Ovary (tissue), 9 donors: Measurements from ENCODE around the gene RHCG. TPM values are rescaled to one million over a fixed set of nuclear protein-coding genes. Genes with fewer than 3 reads are reported as not detected.

Experiments used
- DNase-seq, 5 donors: peaks; one replicate each; pipeline ENCODE4 v3.0.0-alpha.2; 2019 to 2020
- H3K27ac ChIP-seq, 2 donors: fragments of 200-600 bp; one replicate each; pipeline versions ENCODE4 v1.5.1 to v1.8.0; 2019 to 2022
- H3K27me3 ChIP-seq: fragments of 200-600 bp; one replicate; pipeline ENCODE4 v1.8.0; 2022
- H3K36me3 ChIP-seq: fragments of 200-600 bp; sonication (generic); one replicate; pipeline ENCODE4 v1.5.1; 2019
- H3K4me1 ChIP-seq: one replicate; pipeline ENCODE4 v1.8.1; 2013; ENCODE audit warnings: mild to moderate bottlenecking, moderate library complexity; ENCODE audit not compliant: insufficient read depth
- H3K4me3 ChIP-seq: fragments of 200-600 bp; sonication (generic); one replicate; pipeline ENCODE4 v1.5.1; 2017
- H3K9me3 ChIP-seq, 2 donors: fragments of 200-600 bp in 1 of 2; sonication (generic) in 1 of 2; one replicate each; pipeline versions ENCODE4 v1.5.1 to v1.8.1; 2013 to 2019; ENCODE audit warnings: mild to moderate bottlenecking in 1 of 2, moderate library complexity in 1 of 2
- EP300 ChIP-seq: sonication (generic); formaldehyde crosslinking; IDR thresholded peaks from one replicate; pipeline ENCODE4 v1.6.1; 2017; ENCODE audit warnings: antibody characterized with exemption
- POLR2A ChIP-seq: fragments of 450-650 bp; IDR thresholded peaks from one replicate; pipeline ENCODE4 v1.6.1; 2017; ENCODE audit warnings: antibody characterized with exemption, mild to moderate bottlenecking, moderate library complexity
- WGBS, 3 donors: extraction: QIAGEN DNeasy Blood & Tissue Kit in 1 of 3; methylation state at CpG; one replicate each; pipeline versions ENCODE4 v1.1.5 to v1.1.7; 2013 to 2017; 5-methylcytosine and 5-hydroxymethylcytosine counted together
- intact Hi-C, 4 donors: fragments of 100-400 bp; cut with DNase I; formaldehyde crosslinking; loops; one replicate each; pipeline versions ENCODE4 v1.11.0 to v1.15.1; 2022 to 2023
- polyA plus RNA-seq, 2 donors: library from polyadenylated mRNA; stranded (reverse); fragments of 200-250 nt in 1 of 2; fragments of 350-450 nt in 1 of 2; fragmentation: Illumina TruSeq in 1 of 2; extraction: RNeasy Lipid Tissue Mini Kit (QIAGEN cat#74804) in 1 of 2; gene quantifications; one replicate each; pipeline ENCODE4 v1.2.3, GENCODE V29; 2013 to 2014
- total RNA-seq, 7 donors: library from RNA; depleted of rRNA in 2 of 7; stranded (reverse); fragments of >200 nt in 2 of 7; fragmentation: NEBNext Ultra II Directional in 3 of 7; extraction: Animal tissue kit (Norgen Biotek cat#: 25700) in 3 of 7; gene quantifications; one replicate each; pipeline versions ENCODE4 v1.1.0 to v1.2.4, GENCODE V29; 2016 to 2023
- TF ChIP-seq, protein P1 (sequence below), 3 donors: fragments of 450-650 bp in 2 of 3; fragments of 200-600 bp in 1 of 3; IDR thresholded peaks; one replicate each; pipeline versions ENCODE4 v1.5.1 to v1.8.0; 2016 to 2022; ENCODE audit warnings: antibody characterized with exemption in 3 of 3, mild to moderate bottlenecking in 1 of 3
- donor health status: DM: no; HTN: no; CAD: no; lungs with moderate emphysema.
- donor health status: DM: no; HTN: no; CAD: no.
- donor health status: Bipolar disorder and iron deficiency.
- donor health status: DM: yes; HTN: yes; CAD: no.
- donor health status: DM: no; HTN: no; CAD: no.
- donor health status: DM: yes; HTN: yes; CAD: no.

RHCG gene
- total and polyA plus RNA-seq, 9 donors = 0.23 to 0.67 TPM; not detected in 7

DNA sequence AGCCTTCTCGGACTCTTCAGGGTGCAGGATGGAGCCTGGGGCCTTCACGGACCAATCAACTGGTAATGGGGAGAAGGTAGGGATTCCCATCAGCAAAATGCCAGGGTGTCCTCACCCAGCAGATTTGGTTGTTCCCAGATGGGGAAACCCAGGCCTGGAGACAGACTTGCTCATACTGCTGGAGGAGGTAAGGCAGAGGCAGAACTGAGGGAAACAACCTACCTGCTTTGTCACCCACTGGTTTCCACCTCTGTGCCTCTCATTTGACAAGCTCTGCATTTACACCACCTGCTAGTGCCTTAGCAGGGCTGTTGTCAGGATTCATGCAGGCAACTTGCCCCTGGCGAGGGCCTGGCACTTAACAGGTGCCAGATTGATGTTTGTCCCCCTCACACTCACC, 15.9 kb downstream of the RHCG start:
- Histone ChIP-seq H3K36me3 (no peaks in the 10 kb centered on the region), H3K27me3 (no peaks in the 10 kb centered on the region), H3K4me1 (no peaks in the 10 kb centered on the region), H3K27ac (no peak overlapping the region), H3K4me3 (no peak overlapping the region), H3K9me3 (no peaks in the 10 kb centered on the region)
- TF ChIP-seq POLR2A = no peak
- TF ChIP-seq, protein P1, sequence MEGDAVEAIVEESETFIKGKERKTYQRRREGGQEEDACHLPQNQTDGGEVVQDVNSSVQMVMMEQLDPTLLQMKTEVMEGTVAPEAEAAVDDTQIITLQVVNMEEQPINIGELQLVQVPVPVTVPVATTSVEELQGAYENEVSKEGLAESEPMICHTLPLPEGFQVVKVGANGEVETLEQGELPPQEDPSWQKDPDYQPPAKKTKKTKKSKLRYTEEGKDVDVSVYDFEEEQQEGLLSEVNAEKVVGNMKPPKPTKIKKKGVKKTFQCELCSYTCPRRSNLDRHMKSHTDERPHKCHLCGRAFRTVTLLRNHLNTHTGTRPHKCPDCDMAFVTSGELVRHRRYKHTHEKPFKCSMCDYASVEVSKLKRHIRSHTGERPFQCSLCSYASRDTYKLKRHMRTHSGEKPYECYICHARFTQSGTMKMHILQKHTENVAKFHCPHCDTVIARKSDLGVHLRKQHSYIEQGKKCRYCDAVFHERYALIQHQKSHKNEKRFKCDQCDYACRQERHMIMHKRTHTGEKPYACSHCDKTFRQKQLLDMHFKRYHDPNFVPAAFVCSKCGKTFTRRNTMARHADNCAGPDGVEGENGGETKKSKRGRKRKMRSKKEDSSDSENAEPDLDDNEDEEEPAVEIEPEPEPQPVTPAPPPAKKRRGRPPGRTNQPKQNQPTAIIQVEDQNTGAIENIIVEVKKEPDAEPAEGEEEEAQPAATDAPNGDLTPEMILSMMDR (IDR thresholded peaks at IDR 0.05) = no peak
- TF ChIP-seq EP300 = no peak
- intact Hi-C loops = no loop called here
- DNase-seq = no peak
- WGBS, 3 donors = 62 to 90% (median 81%) methylated on average over 3 of the region's 3 CpGs

DNA sequence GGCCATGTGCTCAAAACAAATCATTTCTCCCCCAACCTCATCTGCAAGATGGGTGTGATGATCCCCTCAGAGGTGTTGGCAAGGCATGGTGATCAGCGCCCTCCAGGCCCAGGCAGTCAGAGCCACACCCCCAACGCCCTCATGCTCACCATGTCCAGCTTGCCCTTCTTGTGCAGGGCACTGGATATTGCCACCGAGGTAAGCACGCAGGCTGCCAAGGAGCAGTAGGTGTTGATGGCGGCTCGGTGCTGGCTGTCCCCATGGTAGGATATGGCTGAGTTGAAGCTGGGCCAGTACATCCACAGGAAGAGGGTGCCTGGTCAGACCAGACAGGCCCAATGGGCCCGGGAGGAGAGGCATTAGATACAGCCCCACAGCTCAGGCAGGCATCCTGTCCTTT, 17.2 kb downstream of the RHCG start:
- no peaks in the 10 kb centered on the region for H3K4me1 ChIP-seq
- intact Hi-C loops = no loop called here
- WGBS, 3 donors = 71 to 82% (median 71%) methylated on average over 7 of the region's 7 CpGs
- H3K9me3 ChIP-seq = no peaks in the 10 kb centered on the region
- H3K36me3 ChIP-seq = no peaks in the 10 kb centered on the region
- DNase-seq = no peak
- H3K27me3 ChIP-seq = no peaks in the 10 kb centered on the region
- H3K4me3 ChIP-seq = no peak overlapping the region
- H3K27ac ChIP-seq = no peak overlapping the region
- TF ChIP-seq EP300 = no peak
- TF ChIP-seq POLR2A = no peak

DNA sequence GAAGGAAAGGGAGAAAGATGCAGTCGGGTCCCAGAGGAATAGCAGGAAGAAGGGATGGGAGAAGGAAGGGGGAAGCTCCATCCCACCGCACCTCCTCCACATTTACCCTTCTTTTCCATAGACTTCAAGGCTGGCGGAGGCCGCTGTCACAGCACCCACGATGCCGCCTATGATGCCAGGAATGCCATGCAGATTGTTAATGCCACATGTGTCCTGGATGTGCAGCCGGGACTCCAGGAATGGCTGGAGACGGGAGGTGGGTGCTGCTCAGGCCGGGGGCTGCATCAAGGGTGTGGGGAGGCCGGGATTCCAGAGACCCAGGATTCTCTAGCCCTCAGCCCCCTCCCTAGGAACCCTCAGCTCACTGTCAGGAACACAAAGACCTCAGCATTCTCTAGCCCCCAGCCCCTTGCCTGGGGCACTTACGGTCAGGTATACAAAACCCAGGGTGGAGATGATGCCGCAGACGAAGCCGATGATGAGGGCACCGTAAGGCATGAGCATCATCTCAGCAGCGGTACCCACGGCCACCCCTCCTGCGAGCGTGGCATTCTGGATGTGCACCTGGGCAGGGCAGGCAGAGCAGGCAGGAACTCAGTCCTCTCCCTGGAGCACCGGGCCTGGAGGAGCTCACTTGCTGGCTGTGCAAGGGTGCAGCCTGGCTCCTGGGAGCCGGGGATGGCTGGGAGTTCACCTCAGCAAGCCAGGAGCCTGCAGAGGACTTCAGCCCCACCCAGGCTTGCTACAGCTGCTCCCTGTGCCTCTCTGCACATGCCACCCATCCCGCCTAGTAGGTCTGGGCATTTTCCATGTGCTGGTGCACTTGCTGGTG, 18.8 kb downstream of the RHCG start:
- Histone ChIP-seq H3K36me3 (no peaks in the 10 kb centered on the region), H3K27me3 (no peaks in the 10 kb centered on the region), H3K9me3 (no peaks in the 10 kb centered on the region), H3K27ac (no peak overlapping the region), H3K4me3 (no peak overlapping the region), H3K4me1 (no peaks in the 10 kb centered on the region)
- DNase-seq = no peak
- WGBS, 3 donors = 74 to 81% (median 75%) methylated on average over 21 to 22 of the region's 22 CpGs
- no peak for TF ChIP-seq EP300
- no peak for TF ChIP-seq POLR2A
- TF ChIP-seq, protein P1 (IDR thresholded peaks at IDR 0.05) = no peak
- intact Hi-C loops = no loop called here

DNA sequence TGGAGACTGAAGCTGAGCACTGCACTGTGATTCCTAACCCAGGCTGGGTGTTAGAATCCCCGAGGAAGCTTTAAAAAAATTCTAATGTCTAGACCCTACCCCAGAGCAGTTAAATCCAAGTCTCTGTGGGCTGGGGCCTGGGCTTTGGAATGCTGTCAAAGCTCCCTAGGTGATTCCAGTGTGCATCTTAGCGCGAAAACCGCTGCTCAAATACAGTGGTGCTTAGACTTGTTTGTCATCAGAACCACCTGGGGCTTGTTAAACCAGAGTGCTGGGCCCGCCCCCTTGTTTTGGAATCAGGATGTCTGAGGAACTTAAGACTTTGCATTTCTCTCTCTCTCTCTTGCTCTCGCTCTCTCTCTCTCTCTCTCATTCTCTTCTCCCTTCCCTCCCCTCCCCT, 20.7 kb downstream of the RHCG start:
- TF ChIP-seq, protein P1 (IDR thresholded peaks at IDR 0.05) = no peak
- TF ChIP-seq POLR2A (no peak), EP300 (no peak)
- Histone ChIP-seq H3K27me3 (no peaks in the 10 kb centered on the region), H3K9me3 (no peaks in the 10 kb centered on the region), H3K4me1 (no peaks in the 10 kb centered on the region), H3K27ac (no peak overlapping the region), H3K4me3 (no peak overlapping the region), H3K36me3 (no peaks in the 10 kb centered on the region)
- intact Hi-C loops = no loop called here
- 32 to 41% (median 37%) methylated on average over 6 of the region's 6 CpGs for WGBS, 3 donors
- DNase-seq = no peak

DNA sequence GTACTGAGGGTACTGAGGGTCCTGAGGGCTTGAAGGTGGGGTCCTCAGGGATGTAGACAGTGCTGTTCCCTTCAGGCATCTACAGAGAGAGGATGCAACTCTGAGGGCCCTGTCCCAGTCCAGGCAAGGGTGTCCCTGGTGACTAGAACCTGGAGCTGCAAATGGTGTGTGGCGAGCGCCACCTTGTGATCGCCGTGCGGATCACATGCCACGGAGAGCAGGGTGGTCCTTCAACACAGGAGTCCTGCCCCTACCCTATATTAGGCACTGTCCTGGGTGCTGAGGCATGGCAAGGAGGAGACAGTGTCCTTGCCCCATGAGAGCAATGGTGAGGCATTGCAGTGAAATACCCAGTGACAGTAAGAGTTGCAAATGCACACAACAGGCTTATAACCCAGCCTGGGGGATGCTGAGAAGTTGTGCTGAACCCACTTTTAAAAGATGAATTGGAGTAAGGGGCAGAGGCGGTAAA, 23.6 kb downstream of the RHCG start:
- Histone ChIP-seq H3K9me3 (no peaks in the 10 kb centered on the region), H3K4me3 (no peak overlapping the region), H3K4me1 (no peaks in the 10 kb centered on the region), H3K27ac (no peak overlapping the region), H3K36me3 (no peaks in the 10 kb centered on the region), H3K27me3 (no peaks in the 10 kb centered on the region)
- TF ChIP-seq, protein P1 (IDR thresholded peaks at IDR 0.05) = no peak
- TF ChIP-seq EP300 = no peak
- 6 to 10% (median 7%) methylated on average over 7 of the region's 7 CpGs for WGBS, 3 donors
- intact Hi-C loops = no loop called here
- DNase-seq = no peak
